Stimulated activated CD8-positive, alpha-beta memory T cell treated with anti-CD3 and anti-CD28 coated beads, Interleukin-7, amount 100 ng/mL, for 48 hours (primary cell): ENCODE measurements around the gene TLX2.

Experiments
- DNase-seq, 2 donors: peaks; one replicate each; pipeline ENCODE4 v3.0.0-alpha.2; 2020; ENCODE audit warnings: low read depth in 1 of 2; ENCODE audit errors: extremely low read depth in 1 of 2

Gene TLX2

DNA sequence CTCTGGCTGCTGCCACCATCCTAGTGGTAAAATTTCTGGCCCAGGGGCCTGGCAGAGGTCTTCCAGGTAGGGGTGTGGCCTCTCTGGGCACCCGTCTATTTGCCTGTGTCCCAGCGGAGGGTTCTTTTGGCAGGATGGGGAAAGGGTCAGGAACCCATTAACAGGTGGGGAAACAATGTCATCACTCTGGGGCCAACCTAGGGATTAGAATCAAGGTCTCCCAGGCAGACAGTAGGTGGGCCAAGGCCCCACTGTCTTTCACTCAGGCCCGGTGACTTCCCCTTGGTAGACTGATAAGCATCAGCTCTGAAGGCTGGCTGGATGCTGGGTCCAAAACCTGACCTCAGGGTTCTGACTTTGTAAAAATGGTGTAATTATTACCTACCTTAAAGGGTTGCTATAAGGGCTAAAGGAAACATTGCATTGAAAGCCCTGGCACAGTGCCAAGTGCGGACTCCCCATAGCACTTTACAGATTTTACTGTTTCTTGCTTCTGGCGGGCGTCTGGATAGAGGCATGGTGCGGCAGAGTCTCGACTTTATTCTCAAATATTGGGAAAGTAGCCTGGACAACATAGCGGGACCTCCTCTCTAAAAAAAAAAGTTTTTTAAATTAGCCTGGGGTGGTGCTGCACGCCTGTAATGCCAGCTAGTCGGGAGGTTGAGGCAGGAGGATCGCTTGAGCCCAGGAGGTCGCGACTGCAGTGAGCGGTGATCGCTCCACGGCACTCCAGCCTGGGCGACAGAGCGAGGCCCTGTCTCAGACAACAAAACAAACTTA lies 17.1 kb upstream of the TLX2 start:
- no peak for DNase-seq

DNA sequence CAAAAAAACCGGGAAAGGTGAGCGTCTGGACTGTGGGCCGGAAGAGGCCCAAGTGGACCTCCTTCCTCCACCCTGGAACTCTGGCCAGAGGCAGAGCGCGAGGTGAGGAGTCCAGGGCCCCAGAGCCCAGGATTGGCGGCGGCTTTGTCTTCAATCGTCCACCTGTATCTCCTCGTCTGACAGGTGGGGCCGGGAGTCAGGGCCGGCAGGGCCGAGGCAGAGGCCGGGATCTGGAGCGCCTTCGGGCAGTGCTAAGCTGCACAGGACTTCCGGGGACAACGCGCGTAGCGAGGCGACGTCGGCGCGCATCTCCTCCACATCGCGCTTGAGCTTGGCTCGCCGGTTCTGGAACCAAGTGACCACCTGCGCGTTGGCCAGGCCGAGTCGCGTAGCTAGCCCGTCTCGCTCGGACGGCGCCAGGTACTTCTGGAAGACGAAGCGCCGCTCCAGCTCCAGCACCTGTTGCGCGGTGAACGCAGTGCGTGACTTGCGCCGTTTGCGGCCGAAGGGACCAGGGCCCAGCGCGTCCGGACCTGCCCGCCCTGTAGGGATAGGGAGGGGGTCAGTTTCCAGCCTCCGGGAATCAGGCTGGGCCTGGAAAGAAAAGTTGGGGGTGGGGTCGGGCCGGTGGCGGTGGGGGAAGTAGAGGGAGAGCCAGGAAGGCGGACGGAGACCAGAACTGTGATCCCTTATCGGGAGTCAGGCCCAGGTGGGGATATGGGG lies 16.3 kb upstream of the TLX2 start:
- DNase-seq = no peak

DNA sequence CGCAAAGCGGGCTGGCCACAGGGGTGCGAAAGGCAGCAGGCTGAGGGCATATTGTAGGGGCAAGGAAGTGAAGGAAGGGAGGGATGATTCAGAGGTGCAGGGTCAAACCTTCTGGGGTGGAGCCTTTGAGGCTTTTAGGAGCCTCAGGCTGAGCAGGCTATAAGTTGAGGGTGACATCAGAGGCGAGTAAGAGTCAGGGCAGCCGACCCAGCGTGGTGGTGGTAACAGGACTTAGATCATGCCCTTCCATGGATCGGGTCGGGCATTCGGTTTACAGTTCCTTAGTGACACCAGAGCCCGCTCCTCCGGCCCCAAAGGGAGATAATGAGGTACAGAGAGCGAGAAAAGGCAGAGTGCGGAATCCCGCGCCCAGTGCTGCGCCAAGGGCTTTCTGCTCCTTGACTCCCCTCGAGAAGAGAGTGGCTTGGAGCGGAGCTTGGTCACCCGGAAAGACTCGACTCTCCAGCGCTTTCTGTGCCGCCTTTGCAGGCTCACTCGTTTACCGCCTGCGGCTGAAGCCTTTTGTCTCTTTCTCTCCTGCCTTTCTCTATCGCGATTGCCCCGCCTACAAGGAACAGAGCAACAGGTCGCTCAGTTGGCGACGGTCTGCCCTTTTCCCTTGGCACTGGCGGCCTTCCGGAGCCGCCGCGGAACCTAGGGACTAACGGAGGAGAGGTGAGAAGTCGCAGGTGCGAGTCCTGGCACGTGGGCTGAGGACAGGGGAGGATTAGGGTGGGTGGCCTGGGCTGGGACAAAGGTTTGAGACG lies 15.6 kb upstream of the TLX2 start:
- DNase-seq = no peak

DNA sequence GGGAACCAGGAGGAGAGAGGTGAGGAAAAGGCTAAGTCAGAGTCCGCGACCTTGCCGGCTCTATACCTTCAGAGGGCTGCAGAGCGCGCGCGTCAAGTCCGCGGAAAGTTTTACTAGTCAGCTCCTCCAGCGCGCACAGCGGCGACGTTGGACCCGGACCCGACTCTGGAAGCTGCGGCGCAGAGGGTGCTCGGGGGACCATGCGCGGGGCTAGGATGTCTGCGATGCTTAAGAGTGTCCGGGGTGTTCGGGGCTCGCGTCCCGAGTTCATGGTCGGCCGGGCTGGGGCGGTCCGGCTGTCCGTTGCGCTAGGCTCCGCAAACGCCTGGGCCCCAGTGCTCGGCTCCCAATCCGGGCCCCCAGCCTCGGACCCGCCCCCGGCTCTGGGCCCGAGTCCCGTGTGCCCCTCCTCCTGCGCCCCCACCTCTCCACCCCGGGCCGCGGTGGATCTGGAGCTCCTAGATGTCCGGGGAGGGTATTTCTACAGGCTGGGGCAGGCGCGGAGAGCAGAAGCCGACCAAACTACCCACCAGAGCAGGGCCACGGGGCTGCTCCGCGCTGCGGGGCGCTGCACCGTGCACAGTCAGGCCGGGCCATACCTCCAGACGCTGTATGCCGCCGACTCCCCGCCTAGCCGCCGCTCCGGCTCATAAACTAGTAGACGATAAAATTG lies 14.8 kb upstream of the TLX2 start, which contains the start of gene LBX2:
LBX2 (minus strand) TSS at position 337 of the 673 bp plus-strand sequence; CDS start at position 271, 66 bp downstream.
- no peak for DNase-seq

DNA sequence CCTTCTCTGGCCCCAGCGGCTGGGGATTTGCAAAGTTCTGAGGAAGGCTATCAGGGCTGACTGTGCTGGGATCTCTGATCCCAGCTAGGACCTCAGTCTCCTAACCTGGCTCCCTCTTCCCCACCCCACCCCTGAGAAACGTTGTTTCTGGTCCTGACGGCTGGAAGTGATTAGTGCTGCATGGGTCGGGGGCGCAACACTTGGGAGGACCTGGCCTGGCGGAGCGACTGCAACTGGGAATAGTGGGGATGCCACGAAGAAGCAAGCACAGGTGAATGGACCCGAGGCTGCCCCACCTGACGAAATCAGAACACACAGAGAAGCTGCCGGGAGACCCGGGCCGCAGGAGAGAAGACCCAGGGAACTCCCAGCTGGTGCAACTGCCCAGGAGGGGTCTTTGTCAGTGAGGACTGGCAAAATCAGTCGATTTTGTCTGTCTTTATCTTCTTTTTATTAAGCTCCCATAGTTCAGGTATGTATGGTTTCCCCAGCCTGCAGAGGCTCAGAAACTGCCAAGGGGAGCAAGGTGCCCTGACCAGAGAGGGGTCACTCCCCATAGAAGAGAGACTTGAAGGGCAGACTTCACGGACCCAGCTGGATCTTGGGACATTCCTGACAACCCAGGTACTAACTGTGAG lies 14.2 kb upstream of the TLX2 start:
- DNase-seq = no peak

DNA sequence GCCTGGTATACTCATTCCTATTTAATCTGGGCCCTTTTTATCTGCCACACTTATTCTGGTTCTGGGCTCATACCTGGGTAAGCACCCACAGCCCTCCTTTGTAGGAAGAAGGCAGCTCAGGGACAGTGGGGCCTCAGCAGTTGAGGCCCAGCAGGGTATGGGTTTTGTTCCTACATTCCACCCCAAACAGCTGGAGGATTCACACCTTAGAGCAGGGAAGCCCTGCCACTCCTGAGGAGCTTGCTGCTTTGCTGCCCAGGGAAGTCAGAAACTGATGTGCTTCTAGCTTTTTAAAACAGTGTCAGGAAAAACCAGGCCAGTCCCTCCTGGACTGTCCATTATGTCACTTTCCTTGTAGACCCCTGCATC lies 13.7 kb upstream of the TLX2 start:
- no peak for DNase-seq

DNA sequence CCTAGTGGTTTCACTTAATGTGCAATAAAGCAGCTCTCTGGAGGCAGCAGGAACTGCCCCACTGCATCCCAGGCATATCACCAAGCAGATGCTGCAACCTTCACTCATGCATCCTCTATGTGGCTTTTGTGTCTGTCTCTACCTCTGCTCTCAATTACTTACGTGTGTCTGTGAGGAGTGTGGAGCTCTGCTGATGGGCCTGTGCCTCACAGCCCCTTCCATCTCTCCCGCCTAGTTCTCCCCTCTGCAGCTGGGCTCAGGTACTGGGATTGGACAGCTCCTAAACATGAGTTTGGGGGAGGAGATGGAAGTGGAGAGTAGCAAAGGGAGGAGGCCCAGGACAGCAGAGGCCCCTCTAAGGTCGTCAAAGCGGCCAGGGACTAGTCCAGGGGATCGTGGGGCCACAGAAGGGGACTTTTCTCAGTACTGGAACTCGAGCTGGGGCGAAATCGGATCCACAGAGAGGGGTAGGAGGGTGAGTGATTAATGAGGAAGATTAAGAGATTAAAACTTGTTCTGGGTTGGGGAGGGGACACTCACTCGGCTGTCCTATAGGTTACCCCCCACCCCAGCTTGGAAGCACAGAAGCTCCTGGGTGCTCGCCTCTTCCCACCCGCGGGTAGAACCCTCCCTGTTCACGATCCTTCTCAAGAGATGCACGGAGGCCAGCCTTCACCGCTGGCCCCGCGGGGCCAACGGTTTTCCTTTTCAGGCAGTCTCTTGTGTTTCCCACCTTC lies 12.7 kb upstream of the TLX2 start:
- DNase-seq = no peak

DNA sequence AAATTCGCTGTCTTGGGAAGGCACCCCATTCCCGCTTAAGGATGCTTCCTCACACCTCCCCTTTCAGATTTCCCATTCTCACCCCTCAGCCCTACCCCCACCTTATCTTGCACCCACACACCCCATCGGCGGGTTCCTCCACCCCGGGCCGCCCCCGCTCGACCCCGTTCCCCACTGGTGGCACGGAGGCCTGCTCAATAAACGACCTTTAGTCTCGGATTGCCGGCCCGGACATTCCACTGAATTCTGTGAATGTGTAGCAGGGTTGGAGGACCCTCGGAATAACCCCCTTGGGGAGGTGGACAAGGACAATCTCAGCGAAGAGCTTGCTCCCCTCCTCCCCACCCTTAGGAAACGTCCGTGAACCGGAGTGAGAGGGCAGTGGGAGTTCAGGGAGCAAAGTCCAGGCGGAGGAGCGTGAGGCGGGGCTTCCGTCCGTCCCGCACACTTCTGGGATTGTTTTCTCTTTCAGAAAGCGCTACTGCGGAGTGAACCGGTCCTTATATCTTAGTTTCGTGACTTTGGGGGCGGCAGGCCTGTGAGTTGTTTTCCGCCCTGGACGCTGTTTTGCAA lies 12.0 kb upstream of the TLX2 start:
- DNase-seq = no peak

DNA sequence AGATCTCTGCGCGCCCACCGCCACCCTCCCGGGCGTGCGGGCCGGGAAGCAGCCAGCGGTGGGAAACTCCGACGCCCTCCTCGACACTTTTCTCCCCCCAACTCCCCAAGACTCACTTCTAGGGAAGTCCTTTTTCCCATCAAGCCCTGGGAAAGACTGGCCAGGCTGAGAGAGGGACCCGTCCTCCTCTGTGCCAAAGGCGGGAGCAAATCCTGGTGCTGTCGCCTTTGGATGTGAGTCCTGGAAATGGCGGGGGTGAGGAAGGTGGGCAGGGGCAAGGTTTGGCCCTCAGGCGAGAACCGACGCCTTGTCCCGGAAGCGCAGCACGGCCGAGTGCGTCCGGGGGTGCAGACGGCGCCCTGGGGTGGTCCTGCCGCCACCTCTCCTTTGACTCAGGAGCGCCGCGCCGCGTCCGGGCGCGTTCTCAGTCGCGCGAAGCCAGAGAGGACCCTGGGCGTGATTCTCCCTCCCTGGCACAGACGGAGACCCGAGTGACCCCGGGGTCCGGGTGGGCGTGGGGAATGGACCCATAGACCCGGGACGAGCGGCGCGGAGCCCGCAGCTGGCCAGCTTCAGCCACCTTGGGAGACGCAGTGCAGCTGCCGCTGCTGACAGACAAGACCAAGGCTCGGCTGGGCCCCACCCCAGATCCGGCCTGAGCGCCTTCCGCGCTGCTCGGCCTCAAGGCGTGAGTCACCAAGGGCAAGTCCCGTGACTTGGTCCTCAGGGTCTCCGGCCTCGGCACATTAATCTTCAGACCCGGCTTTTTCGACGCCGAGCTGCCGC lies 11.3 kb upstream of the TLX2 start:
- peak; percentile 50 to 51 for DNase-seq

DNA sequence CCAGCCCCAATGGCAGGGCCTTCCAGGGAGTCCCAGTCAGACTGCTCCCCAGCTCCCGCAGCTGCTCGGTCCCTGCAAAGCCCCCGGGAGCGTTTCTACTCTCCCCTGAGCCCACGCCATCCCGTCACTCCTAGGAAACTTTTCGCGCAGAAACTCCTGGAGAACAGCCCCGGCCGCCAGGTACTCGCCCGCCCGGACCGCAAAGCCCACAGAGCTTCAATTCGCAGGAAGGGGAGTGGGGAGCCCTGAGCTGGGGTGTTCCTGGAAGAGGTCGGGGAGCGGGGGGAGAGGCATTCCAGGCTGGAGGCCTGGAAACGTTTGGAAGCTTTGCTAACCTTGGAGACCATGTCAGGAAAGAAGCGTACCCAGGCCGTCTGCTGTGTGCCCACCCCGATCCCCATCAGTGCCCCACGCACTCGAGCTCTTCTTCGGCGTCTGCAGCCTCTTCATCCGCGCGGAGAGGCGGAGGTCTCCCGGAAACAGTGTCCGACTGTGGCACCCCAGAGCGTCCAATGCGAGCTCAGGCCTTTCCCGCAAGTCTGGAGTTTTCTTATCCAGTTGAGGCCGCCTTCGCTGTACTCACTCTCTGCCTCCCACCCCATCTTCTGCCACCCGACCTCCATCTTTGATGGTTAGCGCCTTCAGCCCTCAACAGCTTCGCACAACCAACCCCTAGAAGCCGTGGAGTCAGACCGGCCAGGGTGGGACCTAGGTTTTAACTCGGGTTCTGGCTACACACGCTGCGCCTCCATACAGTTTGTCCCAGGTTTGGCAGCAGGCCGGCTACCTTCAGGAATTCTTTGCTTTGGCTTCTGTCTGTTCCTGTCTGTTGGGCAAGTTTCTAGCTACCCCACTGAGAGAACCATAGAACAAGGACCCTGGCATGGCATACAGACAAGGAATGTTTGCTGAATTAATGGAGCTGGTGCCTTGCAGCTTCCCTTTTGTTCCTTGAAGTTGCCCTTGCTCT lies 10.5 kb upstream of the TLX2 start:
- no peak for DNase-seq

DNA sequence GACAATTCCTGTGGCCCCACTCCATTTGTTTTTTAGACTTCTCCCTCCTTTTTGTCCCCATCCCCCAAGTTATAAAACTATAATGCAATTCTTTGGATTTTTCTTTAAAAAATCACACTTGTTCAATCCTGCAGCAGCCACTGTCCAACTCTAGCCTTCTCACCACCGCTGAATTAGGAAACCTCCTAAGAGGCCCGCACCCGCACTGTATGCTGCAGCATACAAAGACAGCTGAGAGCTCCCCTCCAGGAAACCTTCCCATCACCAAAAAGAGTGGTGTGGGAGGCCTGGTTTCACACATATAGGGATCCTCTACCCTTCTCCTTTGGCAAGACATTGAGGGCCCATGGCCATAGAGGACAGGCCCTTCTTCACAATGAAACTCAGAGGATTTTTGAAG lies 9.7 kb upstream of the TLX2 start:
- DNase-seq = no peak

DNA sequence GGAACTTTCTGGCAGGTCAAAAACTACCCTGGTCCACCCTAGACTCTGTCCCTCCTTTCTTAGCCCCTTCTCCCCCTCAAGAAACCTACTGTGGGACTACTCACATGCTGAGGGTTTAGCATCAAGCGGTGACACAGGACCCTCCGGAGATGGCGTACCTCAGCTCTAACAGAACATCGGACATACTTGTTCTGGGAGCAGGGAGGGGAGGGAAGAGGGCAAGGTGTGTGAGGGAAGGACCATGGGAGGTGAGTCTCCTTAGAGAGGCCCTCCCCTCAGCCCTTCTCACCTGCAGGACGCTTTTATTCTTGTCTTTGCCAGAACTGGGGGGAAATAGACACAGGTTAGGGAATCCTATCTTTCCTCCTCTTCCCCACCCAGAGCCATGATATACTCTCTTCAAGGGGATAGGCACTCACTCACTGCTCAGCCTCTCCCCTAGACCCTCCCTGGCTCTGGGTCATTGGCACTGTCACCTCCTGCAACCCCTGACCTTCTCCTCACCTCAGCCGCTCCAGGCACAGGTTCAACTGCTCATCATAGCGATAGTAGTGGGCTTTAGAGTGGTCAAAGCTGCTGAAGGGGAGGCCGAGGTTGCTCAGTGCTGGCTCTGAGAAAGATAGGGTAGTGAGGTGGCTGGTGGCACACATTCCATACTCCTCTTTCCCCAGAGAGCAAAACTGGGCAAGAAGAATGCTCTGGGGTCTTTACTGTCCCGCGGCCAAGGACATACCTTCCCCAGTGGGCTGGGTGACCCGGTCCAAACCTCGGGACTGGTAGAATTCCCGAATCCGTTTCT lies 8.6 kb upstream of the TLX2 start:
- no peak for DNase-seq

DNA sequence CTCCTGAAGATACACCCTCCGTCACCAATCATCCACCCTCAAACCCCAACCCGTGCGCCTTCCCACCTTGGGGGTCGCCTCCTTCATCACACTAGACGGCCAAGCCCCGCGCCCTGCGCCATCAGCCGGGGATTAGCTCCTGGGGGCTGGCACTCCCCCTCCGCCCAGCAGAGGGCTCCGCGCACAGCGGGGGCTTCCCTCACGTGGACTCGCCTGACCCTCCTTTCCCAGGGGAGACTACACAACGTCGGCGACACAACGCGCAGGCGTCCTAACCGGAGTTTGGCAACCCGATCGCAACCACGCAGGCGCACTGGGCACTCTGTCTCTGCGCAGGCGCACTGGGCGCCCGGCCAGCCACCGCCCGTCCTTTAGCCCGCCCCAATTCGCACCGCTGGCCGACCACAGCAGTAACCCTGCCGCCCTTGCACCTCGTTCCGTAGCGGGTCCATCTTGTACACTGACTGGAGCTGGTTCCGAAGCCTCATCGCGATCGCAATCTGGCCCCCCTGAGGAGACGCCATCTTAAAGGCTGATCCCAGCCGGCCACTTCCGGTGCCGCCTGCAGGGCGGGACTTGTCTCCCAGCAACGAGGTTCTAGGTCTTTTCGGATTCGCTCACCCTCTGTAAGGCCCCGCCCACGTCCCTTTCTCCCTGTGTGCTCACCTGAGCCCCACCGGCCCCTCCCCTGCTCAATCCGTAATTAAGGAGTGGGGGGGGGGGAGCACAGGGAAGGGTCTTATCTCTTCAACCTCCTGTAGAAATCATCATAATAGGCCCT lies 6.9 kb upstream of the TLX2 start, which contains the start of gene PCGF1:
PCGF1 (minus strand) TSS at position 551 of the 781 bp plus-strand sequence; CDS start at position 524, 27 bp downstream.
- peak; percentile 96 to 98 for DNase-seq

DNA sequence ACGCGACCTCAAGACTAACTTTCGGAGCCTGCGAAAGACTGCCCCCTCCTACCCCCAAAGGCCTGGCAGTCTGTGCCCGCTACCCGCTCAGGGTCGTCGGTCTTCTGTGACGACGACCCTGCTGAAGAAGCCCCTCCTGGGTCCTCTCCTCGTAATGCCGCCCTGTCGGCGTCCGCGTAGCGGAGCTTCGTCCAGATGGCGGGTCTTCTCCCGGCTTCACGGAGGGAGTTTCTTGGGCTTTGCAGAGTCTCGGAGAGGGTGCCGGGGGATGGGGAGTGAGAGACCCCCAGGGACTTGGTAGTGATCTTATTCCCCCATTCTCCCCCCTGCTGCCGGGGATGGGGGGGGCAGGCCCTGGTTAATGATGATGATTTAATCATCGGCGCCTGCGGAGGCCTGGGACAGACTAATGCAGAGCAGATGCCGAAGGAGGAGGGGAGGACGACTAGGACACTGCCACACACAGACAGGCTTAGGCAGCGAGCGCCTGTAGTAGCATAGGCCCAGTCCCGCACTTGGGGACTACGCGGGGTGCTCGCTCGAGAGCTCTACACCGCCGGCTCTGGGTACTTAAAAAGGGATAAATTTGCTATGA lies 6.2 kb upstream of the TLX2 start:
- no peak for DNase-seq

DNA sequence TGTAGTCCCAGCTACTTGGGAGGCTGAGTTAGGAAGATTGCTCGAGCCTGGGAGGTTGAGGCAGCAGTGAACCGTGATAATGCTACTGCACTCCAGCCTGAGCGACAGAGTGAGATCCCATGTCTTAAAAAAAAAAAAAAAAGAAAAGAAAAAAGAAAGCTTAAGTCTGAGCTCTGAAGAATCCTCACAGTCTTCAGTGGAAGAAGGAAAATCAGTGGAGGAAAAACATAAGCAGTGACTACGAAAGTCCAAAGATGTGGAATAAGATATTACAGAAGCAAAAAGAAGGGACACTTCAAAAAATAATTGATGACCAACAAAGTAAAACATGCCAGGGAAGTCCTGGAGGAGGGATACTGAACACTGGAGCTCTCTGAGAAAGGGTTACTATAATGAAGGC lies 4.0 kb upstream of the TLX2 start:
- no peak for DNase-seq
